HG03432 (cell line): ENCODE results near the gene DNPH1.

Experiments
- ATAC-seq: cut with Tn5 transposase; IDR thresholded peaks from one replicate; pipeline ENCODE4 v1.9.1; 2021; ENCODE audit warnings: mild to moderate bottlenecking, moderate library complexity; ENCODE audit not compliant: unreplicated experiment

The DNPH1 gene

GRCh38 chr6:43216200-43216599 is 13.1 kb downstream of the DNPH1 start:
- ATAC-seq, result no peak

GRCh38 chr6:43215066-43215465 is 14.2 kb downstream of the DNPH1 start:
- no peak for ATAC-seq

- no peak for ATAC-seq
Observed at GRCh38 chr6:43213431-43213830, 15.8 kb downstream of the DNPH1 start.

DNA sequence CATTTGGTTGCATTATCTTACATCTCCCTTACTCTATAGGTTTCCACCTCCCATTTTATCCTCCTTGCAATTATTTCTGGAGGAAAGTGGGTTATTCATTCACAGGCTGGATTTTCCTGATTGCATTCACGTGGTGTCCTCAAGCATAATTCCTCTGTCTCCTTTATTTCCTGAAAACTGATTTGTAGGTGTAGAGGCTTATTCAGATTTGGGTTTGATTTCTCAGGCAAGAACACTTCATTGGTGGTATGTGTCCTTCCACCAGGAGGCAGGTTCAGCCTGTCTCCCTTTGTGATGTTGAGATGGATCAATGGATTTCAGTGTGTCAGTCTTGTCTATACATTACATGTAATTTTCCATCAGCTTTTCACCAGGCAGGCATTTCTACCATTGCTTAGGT is 17.3 kb downstream of the DNPH1 start:
- no peak for ATAC-seq

GRCh38 chr6:43207286-43207685 is 22.0 kb downstream of the DNPH1 start:
- no peak for ATAC-seq

DNA sequence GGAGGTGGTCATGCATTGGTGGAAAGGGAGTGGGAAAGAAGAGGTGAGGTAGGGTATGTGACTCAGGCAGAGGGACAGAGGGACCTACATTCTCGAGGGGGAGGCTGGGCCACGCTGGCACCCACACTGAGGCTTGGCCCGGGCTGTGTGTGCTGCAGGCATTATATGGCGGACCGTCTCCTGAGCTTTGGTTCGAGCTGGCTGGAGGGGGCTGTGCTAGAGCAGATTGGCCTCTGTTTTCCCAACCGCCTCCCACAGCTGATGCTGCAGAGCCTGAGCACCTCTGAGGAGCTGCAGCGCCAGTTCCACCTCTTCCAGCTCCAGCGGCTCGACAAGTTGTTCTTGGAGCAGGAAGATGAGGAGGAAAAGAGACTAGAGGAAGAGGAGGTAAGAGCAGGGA is 23.4 kb downstream of the DNPH1 start:
- ATAC-seq, result no peak

GRCh38 chr6:43204271-43205105 is 24.8 kb downstream of the DNPH1 start:
- no peak for ATAC-seq

GRCh38 chr6:43203718-43204095 is 25.6 kb downstream of the DNPH1 start:
- no peak for ATAC-seq

GRCh38 chr6:43203029-43203717 is 26.1 kb downstream of the DNPH1 start:
- no peak for ATAC-seq

- no peak for ATAC-seq
Observed at GRCh38 chr6:43202451-43202850, 26.8 kb downstream of the DNPH1 start.

DNA sequence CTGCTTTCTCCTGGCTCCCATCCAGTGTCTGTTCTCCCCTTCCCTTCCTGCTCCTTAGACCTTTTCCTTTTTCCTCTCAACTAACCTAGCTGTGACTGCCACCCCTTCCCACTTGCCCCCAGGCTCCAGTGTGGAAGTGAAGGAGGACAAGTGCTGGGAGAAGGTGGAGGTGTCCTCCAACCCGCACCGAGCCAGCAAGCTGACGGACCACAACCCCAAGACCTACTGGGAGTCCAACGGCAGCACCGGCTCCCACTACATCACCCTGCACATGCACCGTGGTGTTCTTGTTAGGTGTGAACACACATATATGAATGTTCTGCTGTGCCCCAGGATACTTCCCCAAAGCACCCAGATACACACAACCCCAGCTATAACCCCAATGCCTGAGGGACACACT is 28.7 kb downstream of the DNPH1 start:
- ATAC-seq, result no peak

DNA sequence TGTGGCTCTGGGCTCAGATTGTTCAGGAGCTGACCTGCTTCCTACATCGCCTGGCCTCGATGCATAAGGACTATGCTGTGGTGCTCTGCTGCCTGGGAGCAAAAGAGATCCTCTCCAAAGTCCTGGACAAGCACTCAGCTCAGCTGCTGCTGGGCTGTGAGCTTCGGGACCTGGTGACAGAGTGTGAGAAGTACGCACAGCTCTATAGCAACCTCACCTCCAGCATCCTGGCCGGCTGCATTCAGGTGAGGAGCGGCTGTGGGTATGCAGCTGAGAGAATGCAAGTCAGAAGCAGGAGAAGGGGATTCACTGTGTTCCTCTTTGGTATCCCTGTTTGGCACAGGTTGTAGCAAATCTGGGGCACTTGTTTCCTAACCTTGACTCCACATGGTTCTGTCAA is 29.4 kb downstream of the DNPH1 start:
- no peak for ATAC-seq

DNA sequence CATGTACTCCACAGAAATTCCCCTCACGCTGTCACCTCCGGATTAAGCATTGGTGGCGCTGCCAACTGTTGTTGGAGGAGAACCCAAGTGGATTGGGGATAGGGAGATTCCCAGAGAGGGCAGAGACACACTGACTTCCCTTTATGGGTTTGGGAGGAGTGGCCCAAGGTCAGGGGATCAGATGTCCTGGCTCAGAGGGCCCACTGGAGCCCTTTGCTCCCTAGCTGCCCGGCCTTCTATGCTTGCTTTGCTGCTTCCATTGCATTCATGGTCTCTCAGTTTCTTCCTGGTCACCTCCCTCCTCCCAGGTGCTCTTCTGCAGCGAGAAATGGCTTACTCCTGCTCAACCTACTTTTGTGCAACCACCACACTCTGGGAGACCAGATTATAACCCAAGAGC is 32.9 kb downstream of the DNPH1 start:
- ATAC-seq, result no peak

DNA sequence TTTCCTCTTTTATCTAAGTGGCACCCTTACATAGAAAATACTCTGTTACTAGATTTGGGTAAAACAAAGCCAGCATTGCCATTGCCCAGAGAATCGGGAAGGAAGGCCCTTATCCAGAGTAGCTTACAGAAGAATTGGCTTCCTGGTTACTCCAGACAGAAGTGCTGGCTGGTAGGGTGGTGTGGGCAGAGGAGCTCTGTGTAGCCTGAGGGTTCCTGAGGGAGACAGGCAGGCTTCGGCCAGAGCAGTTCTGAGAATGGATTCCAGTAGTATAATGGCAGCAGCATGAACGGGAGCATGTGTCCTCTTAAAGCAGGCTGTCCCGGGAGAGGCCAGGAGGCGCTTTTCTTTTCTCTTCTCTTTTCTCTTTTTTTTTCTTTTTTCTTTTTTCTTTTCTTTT is 35.4 kb downstream of the DNPH1 start:
- ATAC-seq, result no peak

DNA sequence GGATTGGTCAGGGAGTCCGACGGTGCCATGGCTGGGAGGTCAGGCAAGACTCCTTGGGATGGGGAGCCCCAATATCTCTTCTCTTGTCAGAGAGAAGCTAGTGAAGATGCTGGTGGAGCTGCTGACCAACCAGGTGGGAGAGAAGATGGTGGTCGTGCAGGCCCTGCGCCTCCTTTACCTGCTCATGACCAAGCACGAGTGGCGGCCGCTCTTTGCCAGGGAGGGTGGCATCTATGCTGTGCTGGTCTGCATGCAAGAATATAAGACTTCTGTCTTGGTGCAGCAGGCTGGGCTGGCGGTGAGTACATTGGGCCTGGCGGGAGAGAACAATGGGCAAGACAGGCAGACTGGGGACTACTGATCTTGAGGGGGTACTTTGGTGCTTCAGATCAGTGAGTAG is 36.4 kb downstream of the DNPH1 start:
- ATAC-seq, result no peak

GRCh38 chr6:43189776-43190304 is 39.4 kb downstream of the DNPH1 start:
- ATAC-seq, result no peak

GRCh38 chr6:43188426-43188825 is 40.9 kb downstream of the DNPH1 start:
- ATAC-seq, result no peak

DNA sequence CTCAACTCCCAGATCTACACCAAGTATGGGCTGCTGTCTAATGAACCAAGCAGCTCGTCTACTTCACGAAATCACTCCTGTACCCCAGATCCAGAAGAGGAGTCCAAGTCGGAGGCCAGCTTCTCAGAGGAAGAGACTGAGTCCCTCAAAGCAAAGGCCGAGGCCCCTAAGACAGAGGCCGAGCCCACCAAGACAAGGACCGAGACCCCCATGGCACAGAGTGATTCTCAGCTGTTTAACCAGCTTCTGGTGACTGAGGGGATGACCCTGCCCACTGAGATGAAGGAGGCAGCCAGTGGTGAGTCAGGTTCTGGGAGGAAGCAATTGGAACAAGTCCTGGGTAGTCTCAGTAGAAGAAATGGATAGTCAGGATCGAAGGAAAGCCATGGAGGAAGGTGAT is 41.5 kb downstream of the DNPH1 start:
- ATAC-seq, result no peak

- ATAC-seq, result no peak
Observed at GRCh38 chr6:43186706-43187105, 42.6 kb downstream of the DNPH1 start.

GRCh38 chr6:43186019-43186418 is 43.3 kb downstream of the DNPH1 start:
- no peak for ATAC-seq

GRCh38 chr6:43185391-43185985 is 43.8 kb downstream of the DNPH1 start:
- ATAC-seq, result no peak
